Fibroblast of lung (primary cell): Measurements from ENCODE around the gene TMC6. TPM values are rescaled to one million over a fixed set of nuclear protein-coding genes. Genes with fewer than 3 reads are reported as not detected.
A peak's percentile ranks its signal among the peaks of the same experiment; 100 is the strongest.

Source experiments
- DNase-seq, 2 donors: peaks; one replicate each; pipeline versions ENCODE4 v3.0.0 to v3.0.0-alpha.2; 2010; ENCODE audit warnings: low read depth in 2 of 2
- H2AFZ ChIP-seq: 2 replicates; pipeline ENCODE4 v1.5.1; 2012; ENCODE audit warnings: low read length, control low read depth, inconsistent platforms
- H3K27ac ChIP-seq: 2 replicates; pipeline ENCODE4 v1.5.1; 2011; ENCODE audit warnings: low read length, control low read depth; ENCODE audit not compliant: insufficient read depth
- H3K27me3 ChIP-seq: 2 replicates; pipeline ENCODE4 v1.5.1; 2011; ENCODE audit warnings: mild to moderate bottlenecking, low read length; ENCODE audit not compliant: control insufficient read depth, insufficient read depth
- H3K36me3 ChIP-seq: 2 replicates; pipeline ENCODE4 v1.5.1; 2011; ENCODE audit warnings: low read length; ENCODE audit not compliant: control insufficient read depth, insufficient read depth
- H3K4me1 ChIP-seq: 2 replicates; pipeline ENCODE4 v1.5.1; 2011; ENCODE audit warnings: low read length; ENCODE audit not compliant: control insufficient read depth, insufficient read depth; ENCODE audit errors: extremely low read depth
- H3K4me2 ChIP-seq: 2 replicates; pipeline ENCODE4 v1.5.1; 2011; ENCODE audit warnings: low read length, control low read depth; ENCODE audit not compliant: insufficient read depth; ENCODE audit errors: extremely low read depth
- H3K4me3 ChIP-seq, 4 experiments: fragments of 200-600 bp in 1 of 4; sonication (generic) in 1 of 4; replicated peaks in 1 of 4; 2 replicates each; pipeline ENCODE4 v1.5.1; 2011 to 2016; ENCODE audit warnings: low read length in 4 of 4, low read depth in 3 of 4, mild to moderate bottlenecking in 3 of 4, control low read depth in 2 of 4, inconsistent platforms in 1 of 4, mixed read lengths in 1 of 4; ENCODE audit not compliant: insufficient read depth in 1 of 4; ENCODE audit errors: control extremely low read depth in 1 of 4
- H3K79me2 ChIP-seq: 2 replicates; pipeline ENCODE4 v1.5.1; 2012; ENCODE audit warnings: mild to moderate bottlenecking, low read length, inconsistent platforms; ENCODE audit not compliant: control insufficient read depth, insufficient read depth
- H3K9ac ChIP-seq: 2 replicates; pipeline ENCODE4 v1.5.1; 2011; ENCODE audit warnings: mild to moderate bottlenecking, low read length, control low read depth; ENCODE audit not compliant: insufficient read depth
- H3K9me3 ChIP-seq: 2 replicates; pipeline ENCODE4 v1.5.1; 2012; ENCODE audit warnings: low read depth, low read length; ENCODE audit not compliant: control insufficient read depth, insufficient read depth
- H4K20me1 ChIP-seq: 2 replicates; pipeline ENCODE4 v1.5.1; 2011; ENCODE audit warnings: low read length; ENCODE audit not compliant: control insufficient read depth, insufficient read depth; ENCODE audit errors: extremely low read depth
- CTCF ChIP-seq, 2 donors: IDR thresholded peaks in 1 of 2; conservative IDR thresholded peaks in 1 of 2; 1 replicate in 1 of 2; 2 replicates in 1 of 2; pipeline ENCODE4 v1.5.1; 2011 to 2012; ENCODE audit warnings: low read length in 2 of 2, control low read depth in 1 of 2, inconsistent platforms in 1 of 2, low read depth in 1 of 2, mild to moderate bottlenecking in 1 of 2
- EZH2 ChIP-seq: IDR thresholded peaks from 2 replicates; pipeline ENCODE4 v1.5.1; 2012; ENCODE audit warnings: low read length, control low read depth, mild to moderate bottlenecking; ENCODE audit errors: missing control alignments
- polyA plus RNA-seq, 2 donors: library from polyadenylated mRNA; depleted of rRNA in 1 of 2; stranded (reverse) in 1 of 2; unstranded in 1 of 2; fragments of >200 nt; gene quantifications; 2 replicates each; pipeline ENCODE4 v1.2.1, GENCODE V29; 2011 to 2012; ENCODE audit warnings: missing spikeins in 1 of 2
- total RNA-seq: library from RNA; depleted of rRNA; stranded (reverse); fragments of >200 nt; gene quantifications from 2 replicates; pipeline ENCODE4 v1.2.1, GENCODE V29; 2014

Gene TMC6
- total and polyA plus RNA-seq, 2 donors (not counting 1 experiment from before 2014, with no cell fraction given): 0.17 to 1.3 TPM

DNA sequence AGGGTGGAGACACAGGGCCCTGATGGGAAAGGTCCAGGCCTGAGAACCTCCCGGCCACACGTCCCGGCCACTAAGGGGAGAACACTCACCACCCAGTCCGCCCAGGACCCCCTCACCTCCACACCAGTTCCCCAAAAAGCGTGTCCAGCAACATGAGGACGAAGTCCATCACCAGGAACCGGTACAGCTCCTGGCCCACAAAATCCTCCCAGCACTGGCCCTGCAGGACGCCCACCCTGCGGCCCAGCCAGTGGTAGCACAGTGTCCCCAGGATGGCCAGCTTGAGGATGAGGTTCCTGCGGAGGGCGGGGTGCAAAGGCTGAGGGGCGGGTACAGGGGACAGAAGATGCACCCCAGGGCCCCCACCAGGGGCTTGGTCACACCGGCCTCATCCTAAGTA is 8.0 kb downstream of the TMC6 start:
- DNase-seq: no peak
- no peaks in the 10 kb centered on the region for H4K20me1 ChIP-seq
- H3K79me2 ChIP-seq: no peaks in the 10 kb centered on the region
- H3K27me3 ChIP-seq: no peaks in the 10 kb centered on the region
- no peaks in the 10 kb centered on the region for H3K36me3 ChIP-seq
- H3K9me3 ChIP-seq: no peaks in the 10 kb centered on the region
- H2AFZ ChIP-seq: no peak overlapping the region
- no peaks in the 10 kb centered on the region for H3K4me1 ChIP-seq
- H3K4me2 ChIP-seq: no peak overlapping the region
- no peak overlapping the region for H3K27ac ChIP-seq
- H3K9ac ChIP-seq: no peak overlapping the region
- TF ChIP-seq CTCF (conservative IDR thresholded peaks at IDR 0.05 in 1 of 2, IDR thresholded peaks at IDR 0.05 in 1 of 2; ENCODE audit: low read depth in 1 of 2, low read length in 2 of 2) (no peak), EZH2 (no peak)
- no peak overlapping the region for H3K4me3 ChIP-seq

DNA sequence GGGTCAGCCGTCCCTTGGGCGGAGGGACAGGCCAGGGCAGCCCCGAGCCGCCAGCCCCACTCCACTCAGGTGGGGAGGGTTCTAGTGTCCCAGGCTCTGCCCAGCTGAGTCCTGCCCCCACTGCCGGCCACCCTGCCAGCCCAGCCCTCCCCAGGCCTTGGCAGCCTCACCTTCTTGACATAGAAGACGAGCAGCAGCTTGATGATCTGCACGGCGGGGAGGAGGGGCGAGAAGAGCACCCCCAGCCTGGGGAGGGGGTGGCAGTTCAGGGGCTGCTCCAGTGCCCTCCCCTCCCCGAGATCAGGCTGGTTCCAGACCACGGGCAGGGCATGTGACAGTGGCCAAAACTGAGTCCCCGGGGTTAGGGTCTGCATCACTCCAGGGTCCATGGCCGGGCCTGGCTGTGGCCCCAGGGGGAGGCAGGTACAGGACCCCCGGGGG is 9.7 kb downstream of the TMC6 start:
- Histone ChIP-seq H3K4me1 (no peaks in the 10 kb centered on the region), H3K4me3 (no peak overlapping the region), H3K27me3 (no peaks in the 10 kb centered on the region), H3K4me2 (no peak overlapping the region), H2AFZ (no peak overlapping the region), H3K9ac (no peak overlapping the region), H4K20me1 (no peaks in the 10 kb centered on the region), H3K9me3 (no peaks in the 10 kb centered on the region), H3K27ac (no peak overlapping the region), H3K79me2 (no peaks in the 10 kb centered on the region), H3K36me3 (no peaks in the 10 kb centered on the region)
- TF ChIP-seq EZH2 (no peak), CTCF (conservative IDR thresholded peaks at IDR 0.05 in 1 of 2, IDR thresholded peaks at IDR 0.05 in 1 of 2; ENCODE audit: low read depth in 1 of 2, low read length in 2 of 2) (no peak)
- DNase-seq: no peak

DNA sequence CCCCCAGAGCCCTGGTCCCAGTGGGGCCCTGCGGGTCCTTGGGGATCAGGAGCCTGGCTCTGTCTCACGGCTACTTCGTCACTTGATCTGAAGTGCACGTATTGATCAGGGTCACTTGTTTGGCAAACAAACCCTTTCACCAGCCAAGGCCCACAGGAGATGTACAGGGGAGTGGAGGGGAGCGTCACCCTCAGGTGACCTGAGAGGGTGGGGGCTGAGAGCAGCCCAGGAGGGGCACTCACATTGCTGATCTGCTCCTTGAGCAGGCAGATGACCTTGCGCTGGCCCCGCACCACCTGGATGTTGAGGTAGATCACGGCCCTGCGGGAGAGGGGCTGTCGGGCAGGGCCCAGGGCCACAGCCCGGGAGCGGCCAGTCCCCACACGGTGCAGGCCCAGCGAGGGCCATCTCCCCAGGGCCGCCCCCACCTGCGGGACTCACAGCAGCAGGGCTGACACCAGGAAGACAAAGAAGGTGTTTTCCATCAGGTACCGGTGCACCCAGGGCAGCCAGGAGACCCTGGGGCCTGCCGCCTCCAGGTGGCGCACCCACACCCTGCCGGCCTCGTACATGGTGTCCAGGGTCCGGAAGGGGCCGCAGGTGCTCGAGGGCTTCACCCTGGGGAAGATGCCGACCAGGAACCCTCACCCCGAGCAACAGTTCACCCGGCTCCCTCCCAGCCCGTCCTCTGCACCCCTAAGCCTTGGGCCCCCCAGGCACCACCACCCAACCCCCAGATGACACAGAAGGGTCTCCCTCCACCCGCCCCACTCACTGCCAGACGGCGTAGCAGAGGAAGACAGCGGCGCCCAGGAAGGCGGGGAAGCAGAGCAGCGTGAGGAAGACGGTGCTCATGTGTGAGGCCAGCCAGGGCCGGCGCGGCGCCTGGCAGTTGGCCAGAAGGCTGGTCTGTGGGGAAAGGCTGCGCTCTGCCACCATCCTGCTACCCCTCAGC is 11.3 kb downstream of the TMC6 start:
- H3K4me3 ChIP-seq: no peak overlapping the region
- no peaks in the 10 kb centered on the region for H3K27me3 ChIP-seq
- TF ChIP-seq EZH2 (no peak), CTCF (conservative IDR thresholded peaks at IDR 0.05 in 1 of 2, IDR thresholded peaks at IDR 0.05 in 1 of 2; ENCODE audit: low read depth in 1 of 2, low read length in 2 of 2) (peak in 1 of 2 donors; percentile 23)
- no peak overlapping the region for H3K27ac ChIP-seq
- no peak overlapping the region for H3K9ac ChIP-seq
- no peaks in the 10 kb centered on the region for H3K9me3 ChIP-seq
- no peaks in the 10 kb centered on the region for H3K4me1 ChIP-seq
- peak in 1 of 2 donors; percentile 20 for DNase-seq
- no peaks in the 10 kb centered on the region for H3K79me2 ChIP-seq
- H4K20me1 ChIP-seq: no peaks in the 10 kb centered on the region
- H3K36me3 ChIP-seq: no peaks in the 10 kb centered on the region
- H3K4me2 ChIP-seq: no peak overlapping the region
- no peak overlapping the region for H2AFZ ChIP-seq
